ENCODE results near the gene MAD1L1.

The MAD1L1 gene

DNA sequence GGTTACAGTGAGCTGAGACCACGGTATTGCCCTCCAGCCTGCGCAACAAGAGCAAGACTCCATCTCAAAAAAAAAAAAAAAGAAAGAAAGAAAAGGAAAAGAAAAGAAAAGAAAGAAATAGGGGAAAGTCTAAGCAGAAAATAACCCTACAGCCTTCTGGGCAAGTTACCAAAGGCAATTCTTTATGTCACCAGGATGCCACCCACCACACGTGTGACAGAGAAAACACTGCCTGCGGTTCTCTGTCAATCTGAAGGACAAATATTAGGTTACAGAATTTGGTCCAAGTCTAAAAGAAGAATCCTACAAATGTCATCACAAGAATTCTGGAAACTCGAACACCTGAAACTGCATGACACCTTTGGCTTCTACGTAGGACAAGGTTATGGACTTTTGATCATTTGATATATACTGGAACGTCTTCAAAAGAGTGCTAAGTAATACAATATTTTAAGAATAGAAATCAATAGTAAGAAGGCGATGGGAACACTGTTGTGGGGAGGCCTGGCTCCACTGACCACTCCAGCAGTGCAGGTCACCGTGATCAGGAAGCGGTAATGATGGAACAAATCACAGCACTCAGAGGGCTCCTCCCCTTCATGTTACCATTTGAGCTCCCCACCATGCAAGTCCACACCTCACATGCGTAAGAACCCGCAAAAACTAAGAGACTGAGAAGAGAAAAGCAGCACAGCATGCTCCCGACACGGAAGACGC is 75.8 kb downstream of the MAD1L1 start:
- no peak for TF ChIP-seq CTCF (conservative IDR thresholded peaks at IDR 0.05; ENCODE audit: control insufficient read depth, insufficient read depth, low read depth, low read length)
- H3K4me3 ChIP-seq (ENCODE audit: control insufficient read depth, low read depth, low read length): no peak overlapping the region
- no peak for DNase-seq (ENCODE audit: low read depth)

DNA sequence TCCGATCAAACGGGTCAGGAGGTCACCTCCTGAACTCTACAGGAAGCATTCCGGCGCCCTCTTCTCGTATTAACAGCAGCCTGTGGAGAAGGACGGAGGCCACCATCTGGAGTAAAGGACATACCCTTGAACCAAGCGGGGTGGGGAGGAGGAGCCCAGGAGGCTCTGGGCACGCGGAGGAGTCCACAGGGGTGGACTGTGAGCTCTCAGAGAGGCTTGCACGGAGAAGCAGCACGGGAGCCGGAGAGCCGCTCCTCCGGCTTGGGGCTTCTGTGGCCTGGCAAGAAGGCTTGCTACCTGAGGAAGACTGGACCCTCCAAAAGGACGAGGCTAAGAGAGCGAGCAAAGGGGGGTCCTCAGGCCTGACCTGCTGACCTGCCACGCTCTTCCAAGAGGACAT is 77.9 kb downstream of the MAD1L1 start:
- TF ChIP-seq CTCF (conservative IDR thresholded peaks at IDR 0.05; ENCODE audit: control insufficient read depth, insufficient read depth, low read depth, low read length): no peak
- H3K4me3 ChIP-seq (ENCODE audit: control insufficient read depth, low read depth, low read length): no peak overlapping the region

GRCh38 chr7:2154121-2154520 is 78.6 kb downstream of the MAD1L1 start:
- no peak for TF ChIP-seq CTCF (conservative IDR thresholded peaks at IDR 0.05; ENCODE audit: control insufficient read depth, insufficient read depth, low read depth, low read length)
- no peak for DNase-seq (ENCODE audit: low read depth)
- no peak overlapping the region for H3K4me3 ChIP-seq (ENCODE audit: control insufficient read depth, low read depth, low read length)

More for the DNA sequence above, 77.9 kb downstream of the MAD1L1 start:
- no peak for DNase-seq (ENCODE audit: low read depth)

DNA sequence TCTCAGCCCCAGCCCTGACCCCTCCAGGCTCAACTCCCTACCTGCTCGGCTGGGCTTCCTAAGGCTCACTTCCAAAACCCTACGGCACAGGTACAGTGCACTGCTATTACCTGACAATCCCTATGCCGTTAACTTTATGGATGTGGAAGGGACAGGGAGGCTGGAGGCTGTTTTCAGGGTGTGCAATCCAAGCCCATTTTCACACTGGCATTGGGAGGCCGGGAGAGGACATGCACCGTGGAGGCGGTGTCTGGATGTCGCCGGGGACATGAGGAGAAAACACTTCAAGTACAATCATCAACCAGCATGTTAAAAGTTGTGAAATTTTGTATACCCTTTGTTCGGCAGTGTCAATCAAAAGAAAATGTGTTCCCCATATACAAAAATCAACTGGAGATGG is 80.1 kb downstream of the MAD1L1 start:
- H3K4me3 ChIP-seq (ENCODE audit: control insufficient read depth, low read depth, low read length): no peak overlapping the region
- no peak for DNase-seq (ENCODE audit: low read depth)
- no peak for TF ChIP-seq CTCF (conservative IDR thresholded peaks at IDR 0.05; ENCODE audit: control insufficient read depth, insufficient read depth, low read depth, low read length)

DNA sequence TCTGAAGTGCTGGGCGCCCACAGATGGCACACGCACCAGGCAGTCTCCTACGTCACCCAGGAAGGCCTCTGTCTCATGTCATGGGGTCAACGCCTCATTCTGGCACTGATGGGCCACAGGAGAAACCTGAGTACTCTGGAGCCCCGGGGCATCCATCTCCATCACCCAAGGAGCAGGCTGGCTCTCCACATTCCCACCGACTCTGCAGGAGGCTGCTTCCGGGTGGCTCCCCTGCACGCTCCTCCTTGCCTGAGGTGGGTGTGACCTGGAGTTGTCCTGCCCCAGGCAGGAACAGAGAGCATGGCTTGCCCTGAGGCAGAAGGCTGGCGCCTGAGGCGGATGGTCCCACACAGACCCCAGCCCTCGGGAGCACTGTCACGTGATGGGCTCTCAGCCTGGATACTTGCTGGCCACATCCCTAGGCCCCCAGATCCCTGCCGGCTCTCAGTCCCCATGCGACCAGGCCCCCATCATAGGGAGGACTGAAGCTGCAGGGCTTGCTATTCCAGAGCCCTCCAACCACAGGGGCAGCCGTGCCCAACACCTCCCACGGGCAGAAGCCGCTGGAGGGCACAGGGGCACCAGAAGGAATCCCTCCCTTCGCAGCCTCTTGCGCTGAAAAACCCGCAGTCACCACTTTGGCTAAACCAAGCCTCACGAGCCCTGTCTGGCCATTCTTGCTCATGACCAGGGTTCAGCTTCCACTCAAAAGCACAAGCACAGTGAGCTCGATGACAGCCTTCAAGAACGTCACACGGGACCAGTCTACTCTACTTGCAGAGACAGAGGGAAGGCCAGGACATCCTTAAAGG is 80.7 kb downstream of the MAD1L1 start:
- no peak for TF ChIP-seq CTCF (conservative IDR thresholded peaks at IDR 0.05; ENCODE audit: control insufficient read depth, insufficient read depth, low read depth, low read length)
- no peak for DNase-seq (ENCODE audit: low read depth)
- H3K4me3 ChIP-seq (ENCODE audit: control insufficient read depth, low read depth, low read length): no peak overlapping the region

DNA sequence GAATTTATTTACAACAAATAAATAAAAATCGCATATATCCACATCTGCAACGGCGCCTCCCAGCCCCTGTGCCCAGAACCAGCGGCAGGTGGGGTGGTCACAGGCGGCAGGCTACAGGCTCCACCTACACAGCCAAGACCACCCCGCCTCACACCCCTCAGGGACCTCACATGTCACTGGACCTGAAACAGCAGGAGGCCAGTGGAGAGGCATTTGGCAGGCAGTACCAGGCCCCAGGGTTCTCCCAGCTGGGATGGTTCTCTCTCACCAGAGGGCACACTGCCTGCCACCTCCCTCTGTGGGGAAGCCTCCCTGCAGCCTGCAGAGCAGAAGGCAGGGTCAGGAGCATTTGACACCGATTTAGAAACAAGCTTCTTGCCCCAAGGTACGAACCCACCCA is 81.5 kb downstream of the MAD1L1 start:
- H3K4me3 ChIP-seq (ENCODE audit: control insufficient read depth, low read depth, low read length): no peak overlapping the region
- DNase-seq (ENCODE audit: low read depth): no peak
- no peak for TF ChIP-seq CTCF (conservative IDR thresholded peaks at IDR 0.05; ENCODE audit: control insufficient read depth, insufficient read depth, low read depth, low read length)

Measured in fibroblast of mammary gland (primary cell).